Natural killer cell (primary cell): ENCODE results near the gene FBXL16. TPM values are rescaled to one million over a fixed set of nuclear protein-coding genes. Genes with fewer than 3 reads are reported as not detected.

Experiments
- ATAC-seq, 3 donors: fragments of 150-1000 bp in 2 of 3; fragments of 200-7000 bp in 1 of 3; cut with Tn5 transposase; 1 replicate in 1 of 3; 2 replicates in 2 of 3; pipeline ENCODE4 v1.10.0; 2021; ENCODE audit warnings: mild to moderate bottlenecking in 2 of 3, moderate library complexity in 2 of 3
- DNase-seq, 2 donors: peaks; one replicate each; pipeline versions ENCODE4 v3.0.0 to v3.0.0-alpha.2; 2013 to 2021; ENCODE audit warnings: mixed read lengths in 1 of 2
- H3K27ac ChIP-seq: one replicate; pipeline ENCODE4 v1.5.1; 2013; ENCODE audit warnings: mild to moderate bottlenecking, low read length
- H3K27me3 ChIP-seq: one replicate; pipeline ENCODE4 v1.6.1; 2013; ENCODE audit warnings: low read length; ENCODE audit not compliant: control insufficient read depth, insufficient read depth
- H3K36me3 ChIP-seq: one replicate; pipeline ENCODE4 v1.6.1; 2013; ENCODE audit warnings: low read length; ENCODE audit not compliant: control insufficient read depth, insufficient read depth
- H3K4me1 ChIP-seq: one replicate; pipeline ENCODE4 v1.6.1; 2013; ENCODE audit warnings: low read length; ENCODE audit not compliant: control insufficient read depth, insufficient read depth
- H3K4me3 ChIP-seq: one replicate; pipeline ENCODE4 v1.5.1; 2013; ENCODE audit warnings: low read length
- H3K9me3 ChIP-seq: one replicate; pipeline ENCODE4 v1.6.1; 2013; ENCODE audit warnings: low read length; ENCODE audit not compliant: control insufficient read depth, insufficient read depth
- H3K27ac Mint-ChIP-seq, 2 donors: one replicate each; pipeline ENCODE4 v1.8.0; 2022; ENCODE audit warnings: mild to moderate bottlenecking in 2 of 2, mixed read lengths in 2 of 2, moderate library complexity in 1 of 2
- H3K27me3 Mint-ChIP-seq, 2 donors: one replicate each; pipeline ENCODE4 v1.8.0; 2022; ENCODE audit warnings: low read depth in 2 of 2, mixed read lengths in 2 of 2
- H3K36me3 Mint-ChIP-seq: one replicate; pipeline ENCODE4 v1.8.0; 2022; ENCODE audit warnings: mixed read lengths
- H3K4me1 Mint-ChIP-seq, 2 donors: one replicate each; pipeline ENCODE4 v1.8.0; 2022; ENCODE audit warnings: mixed read lengths in 2 of 2
- H3K4me3 Mint-ChIP-seq: one replicate; pipeline ENCODE4 v1.8.0; 2022; ENCODE audit warnings: mild to moderate bottlenecking, moderate library complexity, mixed read lengths
- H3K9me3 Mint-ChIP-seq, 2 donors: one replicate each; pipeline ENCODE4 v1.8.0; 2022; ENCODE audit warnings: mixed read lengths in 2 of 2
- CTCF ChIP-seq: fragments of 200-600 bp; IDR thresholded peaks from one replicate; pipeline ENCODE4 v1.8.0; 2022; ENCODE audit warnings: antibody characterized with exemption
- WGBS: methylation state at CpG from one replicate; pipeline ENCODE4 v1.1.7; 2013; ENCODE audit warnings: missing lambda C conversion rate; ENCODE audit not compliant: insufficient coverage; 5-methylcytosine and 5-hydroxymethylcytosine counted together
- intact Hi-C: fragments of 100-400 bp; cut with micrococcal nuclease; formaldehyde crosslinking; loops from one replicate; pipeline ENCODE4 v1.14.2; 2022
- total RNA-seq, 4 donors: library from RNA; stranded (reverse); fragments of 120-200 nt in 1 of 4; gene quantifications; one replicate each; pipeline versions ENCODE4 v1.2.3 to v1.2.4, GENCODE V29; 2013 to 2022

Gene FBXL16
- total RNA-seq, 3 donors from 2014 or later (not counting 1 experiment from before 2014, with no cell fraction given) = 0.48 to 0.79 TPM; not detected in 1

- intact Hi-C loops = no loop called here
- peaks cover 6 to 24% of the 10 kb centered on the region in 2 donors for H3K4me1 Mint-ChIP-seq
- H3K27me3 Mint-ChIP-seq = peaks cover 0 to 8% of the 10 kb centered on the region in 2 donors
- no peaks in the 10 kb centered on the region for H3K9me3 Mint-ChIP-seq
- peak overlapping the region; percentile 83 to 87 for H3K27ac Mint-ChIP-seq
- Histone ChIP-seq H3K27me3 (peaks cover 6% of the 10 kb centered on the region), H3K4me1 (peaks cover 42% of the 10 kb centered on the region), H3K4me3 (peak overlapping the region; percentile 56), H3K27ac (peak overlapping the region; percentile 67), H3K36me3 (peaks cover 4% of the 10 kb centered on the region), H3K9me3 (no peaks in the 10 kb centered on the region)
- no peak for TF ChIP-seq CTCF
- ATAC-seq (no peak), DNase-seq (no peak)
- no peaks in the 10 kb centered on the region for H3K36me3 Mint-ChIP-seq
- peak overlapping the region; percentile 92 for H3K4me3 Mint-ChIP-seq
- WGBS = 87% methylated on average over 26 of the region's 26 CpGs
Measured at GRCh38 chr16:689175-689897, 16.3 kb downstream of the FBXL16 start.

GRCh38 chr16:687499-687898, 18.1 kb downstream of the FBXL16 start:
- 92% methylated on average over 19 of the region's 19 CpGs for WGBS
- Mint-ChIP-seq H3K9me3 (no peaks in the 10 kb centered on the region), H3K4me3 (no peak overlapping the region), H3K27me3 (peaks cover 0 to 3% of the 10 kb centered on the region in 2 donors), H3K27ac (no peak overlapping the region), H3K4me1 (peaks cover 6 to 32% of the 10 kb centered on the region in 2 donors), H3K36me3 (no peaks in the 10 kb centered on the region)
- no peak for ATAC-seq
- Histone ChIP-seq H3K4me1 (peaks cover 54% of the 10 kb centered on the region), H3K27ac (no peak overlapping the region), H3K9me3 (no peaks in the 10 kb centered on the region), H3K27me3 (peaks cover 2% of the 10 kb centered on the region), H3K36me3 (peaks cover 8% of the 10 kb centered on the region), H3K4me3 (no peak overlapping the region)
- no peak for TF ChIP-seq CTCF
- no peak for DNase-seq
- intact Hi-C loops = no loop called here

GRCh38 chr16:686459-687260, 18.9 kb downstream of the FBXL16 start:
- peaks cover 6 to 35% of the 10 kb centered on the region in 2 donors for H3K4me1 Mint-ChIP-seq
- H3K27me3 Mint-ChIP-seq = no peaks in the 10 kb centered on the region
- H3K27ac Mint-ChIP-seq = no peak overlapping the region
- H3K4me1 ChIP-seq = peaks cover 57% of the 10 kb centered on the region
- H3K4me3 ChIP-seq = no peak overlapping the region
- no peaks in the 10 kb centered on the region for H3K27me3 ChIP-seq
- ATAC-seq = no peak
- DNase-seq = no peak
- peak overlapping the region; percentile 31 for H3K4me3 Mint-ChIP-seq
- WGBS = 96% methylated on average over 51 of the region's 51 CpGs
- TF ChIP-seq CTCF = no peak
- intact Hi-C loops = no loop called here
- no peak overlapping the region for H3K27ac ChIP-seq
- H3K9me3 ChIP-seq = no peaks in the 10 kb centered on the region
- H3K9me3 Mint-ChIP-seq = no peaks in the 10 kb centered on the region
- H3K36me3 Mint-ChIP-seq = no peaks in the 10 kb centered on the region
- peaks cover 17% of the 10 kb centered on the region for H3K36me3 ChIP-seq
